GM21576 (cell line): ENCODE measurements around the gene QRICH1.

Source experiments
- ATAC-seq: cut with Tn5 transposase; IDR thresholded peaks from one replicate; pipeline ENCODE4 v1.9.1; 2021; ENCODE audit warnings: mild to moderate bottlenecking, moderate library complexity; ENCODE audit not compliant: unreplicated experiment

Gene QRICH1

GRCh38 chr3:48999085-48999858, 94.6 kb downstream of the QRICH1 start:
- no peak for ATAC-seq

- ATAC-seq: no peak
Observed at GRCh38 chr3:48997714-48998637, 95.9 kb downstream of the QRICH1 start.

- no peak for ATAC-seq
Observed at GRCh38 chr3:48997102-48997635, 96.7 kb downstream of the QRICH1 start.

DNA sequence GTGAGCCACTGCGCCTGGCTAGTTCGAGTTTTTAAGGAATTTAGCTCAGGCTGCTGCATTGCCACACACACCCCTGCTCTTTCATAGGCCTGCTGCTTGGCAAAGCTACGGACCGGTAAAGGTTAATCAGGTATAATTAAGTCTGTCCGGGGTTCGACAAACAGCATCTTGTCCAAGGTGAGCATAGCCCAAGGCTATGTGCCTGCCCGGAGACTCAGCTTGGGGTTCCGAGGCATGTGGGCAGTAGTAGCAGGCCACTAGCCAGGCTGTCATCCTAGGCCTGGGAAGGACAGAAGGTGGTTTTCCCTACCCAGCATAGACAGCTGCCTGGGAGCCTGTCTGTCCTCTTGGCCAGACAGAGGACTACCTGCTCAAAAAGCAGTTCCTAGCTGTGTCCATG, 97.2 kb downstream of the QRICH1 start:
- no peak for ATAC-seq

DNA sequence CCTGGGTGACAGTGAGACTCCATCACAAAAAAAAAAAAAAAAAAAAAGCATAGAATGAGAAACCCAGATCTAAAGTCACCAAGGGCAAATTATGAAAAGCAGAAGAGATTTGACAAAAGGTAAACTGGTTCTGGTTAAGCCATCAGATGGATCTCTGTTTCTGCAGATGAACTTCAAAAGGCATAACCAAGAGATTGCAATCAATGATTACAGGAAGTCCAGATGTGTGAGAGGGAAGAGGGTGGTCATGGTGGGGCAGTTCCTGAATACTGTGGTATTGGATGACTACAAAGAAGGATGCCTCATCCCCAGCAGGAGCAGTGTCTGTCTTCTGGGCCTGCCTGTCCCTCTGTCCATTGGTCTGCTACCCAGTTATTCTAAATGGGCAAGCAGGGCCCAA, 100.0 kb downstream of the QRICH1 start:
- ATAC-seq: no peak

DNA sequence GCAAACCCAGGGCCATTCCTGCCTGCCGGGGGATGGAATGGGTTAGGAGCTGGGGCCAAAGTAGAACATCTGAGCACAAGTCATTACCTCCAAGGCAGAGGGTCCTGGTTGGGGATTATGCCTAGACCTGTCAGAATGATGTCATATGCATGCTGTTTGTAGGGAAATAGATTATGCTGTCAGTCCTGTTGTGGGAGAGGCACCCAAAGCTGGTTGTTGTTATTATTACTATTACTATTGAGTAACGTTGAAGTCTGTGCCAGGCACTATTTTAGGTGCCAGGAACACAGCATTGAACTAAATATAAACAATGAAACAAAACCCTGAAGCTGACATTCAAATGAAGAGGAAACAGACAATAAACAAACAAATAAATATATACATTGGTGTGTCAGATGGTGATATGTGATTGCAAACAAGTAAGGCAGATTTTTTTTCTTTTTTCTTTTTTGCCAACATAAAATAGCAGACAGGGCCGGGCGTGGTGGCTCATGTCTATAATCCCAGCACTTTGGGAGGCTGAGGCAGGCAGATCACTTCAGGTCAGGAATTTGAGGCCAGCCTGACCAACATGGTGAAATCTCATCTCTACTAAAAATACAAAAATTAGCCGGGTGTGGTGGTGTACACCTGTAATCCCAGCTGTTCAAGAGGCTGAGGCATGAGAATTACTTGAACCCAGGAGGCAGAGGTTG, 101.9 kb downstream of the QRICH1 start:
- no peak for ATAC-seq

DNA sequence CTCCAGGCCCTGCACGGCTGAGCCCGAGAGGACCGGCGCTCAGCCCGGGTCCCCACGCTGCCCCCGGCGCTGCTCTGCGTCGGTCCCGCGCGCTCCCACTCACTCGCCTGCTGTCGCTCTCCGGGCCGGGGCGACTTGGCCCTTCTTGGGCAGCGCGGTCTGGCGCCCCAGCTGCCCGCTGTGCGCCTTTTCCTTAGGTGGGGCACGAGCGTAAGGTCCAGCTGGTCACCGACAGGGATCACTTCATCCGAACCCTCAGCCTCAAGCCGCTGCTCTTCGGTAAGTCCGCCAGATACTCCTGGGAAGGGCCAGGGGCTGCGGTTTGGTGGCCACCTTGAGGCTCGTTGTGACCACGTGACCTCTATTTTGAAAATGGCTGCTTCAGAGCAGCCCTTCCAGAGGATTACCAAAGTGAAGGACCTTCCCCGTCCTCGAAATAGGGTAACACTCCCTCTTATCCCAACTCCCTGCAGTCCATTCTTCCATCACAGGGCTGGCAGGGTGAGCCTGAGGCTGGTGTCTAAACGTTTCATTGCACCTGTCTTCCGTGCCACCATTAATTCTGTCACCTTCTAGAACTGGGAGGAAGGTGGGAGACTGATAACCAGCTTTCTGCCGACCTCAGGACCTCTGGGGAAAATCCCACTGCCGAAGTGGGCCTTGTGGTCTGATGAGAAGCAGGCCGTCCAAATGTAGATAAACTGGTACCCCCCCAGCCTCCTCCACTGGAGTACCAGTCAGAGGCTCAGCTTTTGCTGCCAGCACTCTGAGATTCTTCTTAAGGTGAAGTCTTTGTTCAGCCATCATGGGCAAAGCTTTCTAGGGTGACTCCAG, 103.0 kb downstream of the QRICH1 start:
- peak; percentile 24 for ATAC-seq

DNA sequence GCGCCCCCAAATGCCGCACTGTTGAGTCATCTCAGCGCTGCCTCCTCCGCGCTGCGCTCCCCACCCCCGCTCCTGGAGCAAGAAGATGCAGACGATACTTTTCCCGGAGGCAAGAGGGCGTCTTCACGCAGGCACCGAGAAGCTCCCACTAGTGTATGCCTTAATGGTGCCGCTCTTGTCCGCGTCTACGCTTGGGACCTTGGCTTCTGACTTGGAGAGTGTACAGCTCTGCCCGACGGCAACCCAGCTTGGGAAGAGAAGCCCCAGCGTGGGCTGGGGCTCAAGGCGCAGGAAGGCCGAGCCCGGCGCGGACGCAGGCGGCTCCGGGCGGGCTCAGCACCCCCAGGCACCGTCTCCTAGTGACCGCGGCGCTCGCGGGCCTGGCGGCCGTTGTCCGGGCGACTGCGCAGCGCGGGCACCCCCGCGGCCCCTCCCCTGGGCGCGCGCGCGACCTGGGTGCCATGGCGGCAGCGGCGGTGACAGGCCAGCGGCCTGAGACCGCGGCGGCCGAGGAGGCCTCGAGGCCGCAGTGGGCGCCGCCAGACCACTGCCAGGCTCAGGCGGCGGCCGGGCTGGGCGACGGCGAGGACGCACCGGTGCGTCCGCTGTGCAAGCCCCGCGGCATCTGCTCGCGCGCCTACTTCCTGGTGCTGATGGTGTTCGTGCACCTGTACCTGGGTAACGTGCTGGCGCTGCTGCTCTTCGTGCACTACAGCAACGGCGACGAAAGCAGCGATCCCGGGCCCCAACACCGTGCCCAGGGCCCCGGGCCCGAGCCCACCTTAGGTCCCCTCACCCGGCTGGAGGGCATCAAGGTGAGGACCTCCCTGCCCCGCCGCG, 103.9 kb downstream of the QRICH1 start, which contains the start of gene P4HTM:
Gene P4HTM, plus strand, starts transcription at position 446 of the 840 bp plus-strand sequence. Its CDS starts 16 bp downstream, at position 462.
- peak; percentile 48 for ATAC-seq

DNA sequence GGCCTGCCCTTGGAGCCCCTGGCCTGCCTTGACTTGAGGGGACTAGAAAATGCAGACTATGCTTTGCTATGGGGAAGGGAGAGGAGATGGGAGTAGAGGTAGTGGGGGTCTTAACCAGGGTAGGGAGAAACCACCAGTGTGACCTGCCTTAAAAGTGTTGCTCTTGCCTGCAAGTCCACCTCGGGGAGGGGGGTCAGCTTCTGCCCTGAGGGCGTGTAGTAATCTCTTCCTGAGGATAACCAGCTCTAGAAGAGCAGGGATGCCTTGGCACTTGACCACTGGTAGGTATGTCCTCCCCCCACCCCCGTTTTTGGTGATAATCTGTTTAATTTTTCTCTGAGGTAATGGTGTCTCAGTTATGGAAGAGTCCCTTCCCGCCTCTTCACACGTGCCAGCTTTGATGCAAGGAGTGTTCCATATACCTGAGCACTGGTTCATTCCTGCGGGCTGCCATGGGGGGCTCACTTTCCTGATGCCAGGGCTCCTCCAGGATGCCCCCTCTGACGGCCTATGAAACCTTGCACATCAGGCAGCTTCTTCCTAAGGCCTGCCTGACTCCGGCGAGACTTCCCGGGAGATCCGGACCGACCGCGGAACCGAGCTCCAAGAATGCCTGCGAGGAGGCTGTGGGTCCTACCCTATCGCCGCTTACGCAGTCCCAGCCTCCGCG, 104.6 kb downstream of the QRICH1 start:
- no peak for ATAC-seq

GRCh38 chr3:48985831-48986376, 108.0 kb downstream of the QRICH1 start:
- ATAC-seq: no peak

- ATAC-seq: no peak
Observed at GRCh38 chr3:48984663-48985062, 109.2 kb downstream of the QRICH1 start.

- no peak for ATAC-seq
Observed at GRCh38 chr3:48983096-48983495, 110.8 kb downstream of the QRICH1 start.

DNA sequence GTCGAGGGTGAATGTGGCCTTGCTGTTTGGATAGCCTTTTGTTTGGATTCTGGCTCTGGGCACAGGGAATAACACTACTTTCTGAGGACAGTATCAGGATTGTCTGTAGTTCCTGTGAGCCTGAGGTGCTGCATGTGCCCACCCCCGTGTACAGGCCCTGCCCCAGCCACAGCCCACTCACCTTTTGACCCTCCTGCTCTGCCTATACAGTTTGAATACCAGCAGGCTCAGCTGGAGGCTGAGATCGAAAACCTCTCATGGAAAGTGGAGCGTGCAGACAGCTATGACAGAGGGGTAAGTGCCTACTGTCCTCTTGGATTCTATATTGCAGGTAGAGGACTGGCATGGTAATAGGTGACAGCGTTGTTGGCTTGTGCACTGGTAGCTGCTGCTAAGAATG, 111.2 kb downstream of the QRICH1 start:
- ATAC-seq: no peak

GRCh38 chr3:48982016-48982415, 111.9 kb downstream of the QRICH1 start:
- ATAC-seq: no peak

- no peak for ATAC-seq
Observed at GRCh38 chr3:48980295-48980694, 113.6 kb downstream of the QRICH1 start.
